VCaP (cell line): ENCODE data around the gene GPR39.
A peak's percentile ranks its signal among the peaks of the same experiment; 100 is the strongest.

Source experiments
- H3K27ac ChIP-seq: fragments of 450-650 bp; 2 replicates; pipeline ENCODE4 v1.5.1; 2017
- TF ChIP-seq, protein P1 (sequence below): fragments of 450-650 bp; conservative IDR thresholded peaks from 2 replicates; pipeline ENCODE4 v1.5.1; 2017; ENCODE audit warnings: mild to moderate bottlenecking, moderate library complexity

Gene GPR39

DNA sequence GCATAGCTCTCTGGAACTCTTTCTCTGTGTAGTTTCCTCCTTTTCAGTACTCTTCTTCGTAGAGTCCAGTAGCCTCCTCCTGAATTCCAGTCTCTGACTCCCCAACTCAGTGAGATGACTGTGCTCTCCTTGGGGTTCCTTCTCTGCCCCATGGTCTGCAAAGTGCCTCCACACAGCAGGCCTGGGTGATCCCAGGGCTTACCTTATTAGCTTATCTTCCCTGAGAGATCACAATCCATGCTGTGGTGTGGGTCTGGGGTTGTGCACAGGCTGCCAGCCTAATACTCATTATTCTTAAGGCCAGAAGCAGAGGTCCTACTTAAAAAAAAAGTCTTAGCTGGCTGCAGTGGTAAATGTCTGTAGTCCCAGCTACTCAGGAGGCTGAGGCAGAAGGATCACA is 4.6 kb upstream of the GPR39 start:
- no peak overlapping the region for H3K27ac ChIP-seq
- TF ChIP-seq, protein P1, sequence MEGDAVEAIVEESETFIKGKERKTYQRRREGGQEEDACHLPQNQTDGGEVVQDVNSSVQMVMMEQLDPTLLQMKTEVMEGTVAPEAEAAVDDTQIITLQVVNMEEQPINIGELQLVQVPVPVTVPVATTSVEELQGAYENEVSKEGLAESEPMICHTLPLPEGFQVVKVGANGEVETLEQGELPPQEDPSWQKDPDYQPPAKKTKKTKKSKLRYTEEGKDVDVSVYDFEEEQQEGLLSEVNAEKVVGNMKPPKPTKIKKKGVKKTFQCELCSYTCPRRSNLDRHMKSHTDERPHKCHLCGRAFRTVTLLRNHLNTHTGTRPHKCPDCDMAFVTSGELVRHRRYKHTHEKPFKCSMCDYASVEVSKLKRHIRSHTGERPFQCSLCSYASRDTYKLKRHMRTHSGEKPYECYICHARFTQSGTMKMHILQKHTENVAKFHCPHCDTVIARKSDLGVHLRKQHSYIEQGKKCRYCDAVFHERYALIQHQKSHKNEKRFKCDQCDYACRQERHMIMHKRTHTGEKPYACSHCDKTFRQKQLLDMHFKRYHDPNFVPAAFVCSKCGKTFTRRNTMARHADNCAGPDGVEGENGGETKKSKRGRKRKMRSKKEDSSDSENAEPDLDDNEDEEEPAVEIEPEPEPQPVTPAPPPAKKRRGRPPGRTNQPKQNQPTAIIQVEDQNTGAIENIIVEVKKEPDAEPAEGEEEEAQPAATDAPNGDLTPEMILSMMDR, result no peak

DNA sequence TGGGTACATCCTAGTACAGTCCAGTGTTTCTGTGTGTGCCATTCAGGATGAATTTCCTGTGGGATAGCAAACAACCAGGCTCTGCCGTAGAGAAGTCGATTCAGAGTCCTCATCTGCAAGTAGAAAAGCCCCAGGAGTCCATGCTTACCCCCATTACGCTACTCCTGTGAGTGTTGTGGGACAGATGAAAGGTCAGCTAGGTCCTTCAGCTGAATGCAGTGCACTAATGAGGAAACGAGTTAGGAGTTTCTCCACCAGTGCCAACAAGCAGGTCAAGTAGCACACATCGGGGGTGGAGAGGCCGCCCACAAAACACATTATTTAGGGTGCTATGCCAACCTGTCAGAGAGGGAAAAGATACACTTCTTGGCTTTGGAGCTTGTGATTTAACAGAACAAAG is 2.5 kb upstream of the GPR39 start:
- TF ChIP-seq, protein P1, result no peak
- H3K27ac ChIP-seq, result no peak overlapping the region

DNA sequence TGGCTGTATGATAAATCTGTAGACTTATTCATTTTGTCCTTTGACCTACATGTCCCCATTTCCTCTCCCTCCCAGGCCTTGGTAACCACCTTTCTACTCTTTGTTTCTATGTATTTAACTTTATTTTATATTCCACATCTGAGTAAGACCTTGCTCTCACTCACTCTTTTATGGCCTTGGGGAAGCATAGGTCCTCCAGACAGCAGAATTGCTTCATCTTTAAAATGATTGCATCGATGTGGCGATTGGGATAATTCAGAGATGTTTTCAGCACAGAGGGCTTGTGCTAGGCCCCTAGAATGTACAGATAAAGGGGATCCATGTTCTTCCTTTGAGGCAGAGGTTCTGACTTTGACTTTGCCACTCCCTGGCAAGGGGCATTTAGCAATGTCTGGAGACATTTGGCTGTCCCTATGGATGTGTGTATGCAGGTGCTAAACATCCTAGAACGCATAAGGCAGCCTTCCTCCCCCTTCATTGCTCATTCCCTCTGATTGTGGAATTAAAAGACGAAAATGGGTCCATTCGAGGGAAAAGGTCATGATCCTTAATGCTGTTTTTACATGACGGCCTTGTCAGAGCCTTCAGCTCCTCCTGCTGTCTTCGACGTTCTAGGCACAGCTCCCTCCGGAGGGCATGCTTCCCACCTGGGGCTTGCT is 1.2 kb upstream of the GPR39 start:
- peak overlapping the region; percentile 69 for H3K27ac ChIP-seq
- TF ChIP-seq, protein P1, result no peak

DNA sequence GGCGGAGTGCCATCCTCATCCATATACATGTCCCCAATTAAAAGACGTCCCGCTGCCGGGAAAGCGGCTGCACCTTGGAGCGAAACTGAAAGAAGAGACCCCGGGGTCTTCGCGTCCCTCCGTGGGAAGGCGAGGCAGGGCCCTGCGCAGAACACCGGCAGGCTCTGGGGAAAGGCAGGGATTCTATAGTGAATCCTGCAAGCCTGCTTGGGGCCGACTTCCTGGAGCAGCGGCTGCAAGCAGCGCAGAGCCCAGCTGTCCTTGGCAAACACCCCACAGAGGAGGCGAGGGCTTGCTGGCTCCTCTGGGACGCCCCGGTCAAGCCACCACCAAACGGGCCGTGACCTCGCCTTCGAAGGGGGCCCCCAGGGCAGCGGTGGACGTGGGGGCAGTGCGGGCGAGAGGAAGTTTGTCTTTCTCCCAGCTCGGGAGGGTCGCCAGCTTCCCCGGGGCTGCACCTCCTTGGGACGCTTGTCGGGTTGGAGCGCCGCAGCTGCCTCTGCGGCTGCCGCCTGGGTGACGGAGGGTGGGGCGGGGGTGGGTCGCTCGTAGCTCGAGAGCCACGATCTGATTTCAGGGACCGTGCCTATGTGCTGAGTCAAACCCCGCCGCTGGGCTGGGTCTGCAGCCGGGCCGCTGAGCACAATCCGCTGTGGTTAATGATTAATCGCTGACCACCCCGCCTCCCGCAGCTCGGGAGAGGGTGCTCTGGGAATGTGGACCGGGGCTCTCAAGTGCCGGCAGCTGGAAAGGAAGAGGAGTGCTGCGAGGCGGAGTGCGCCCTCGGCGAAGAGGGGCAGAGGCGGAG is 486 bp upstream of the GPR39 start:
- TF ChIP-seq, protein P1, result no peak
- H3K27ac ChIP-seq, result peak overlapping the region; percentile 69

DNA sequence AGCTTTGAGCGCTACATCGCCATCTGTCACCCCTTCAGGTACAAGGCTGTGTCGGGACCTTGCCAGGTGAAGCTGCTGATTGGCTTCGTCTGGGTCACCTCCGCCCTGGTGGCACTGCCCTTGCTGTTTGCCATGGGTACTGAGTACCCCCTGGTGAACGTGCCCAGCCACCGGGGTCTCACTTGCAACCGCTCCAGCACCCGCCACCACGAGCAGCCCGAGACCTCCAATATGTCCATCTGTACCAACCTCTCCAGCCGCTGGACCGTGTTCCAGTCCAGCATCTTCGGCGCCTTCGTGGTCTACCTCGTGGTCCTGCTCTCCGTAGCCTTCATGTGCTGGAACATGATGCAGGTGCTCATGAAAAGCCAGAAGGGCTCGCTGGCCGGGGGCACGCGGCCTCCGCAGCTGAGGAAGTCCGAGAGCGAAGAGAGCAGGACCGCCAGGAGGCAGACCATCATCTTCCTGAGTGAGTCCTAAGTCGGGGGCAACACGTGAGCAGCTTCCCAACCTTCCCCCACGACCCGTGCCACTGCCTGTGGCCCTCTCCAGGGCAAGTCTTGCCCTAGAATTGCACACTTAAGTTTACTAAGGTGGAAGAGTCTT is 928 bp downstream of the GPR39 start:
- no peak overlapping the region for H3K27ac ChIP-seq
- TF ChIP-seq, protein P1, result no peak

DNA sequence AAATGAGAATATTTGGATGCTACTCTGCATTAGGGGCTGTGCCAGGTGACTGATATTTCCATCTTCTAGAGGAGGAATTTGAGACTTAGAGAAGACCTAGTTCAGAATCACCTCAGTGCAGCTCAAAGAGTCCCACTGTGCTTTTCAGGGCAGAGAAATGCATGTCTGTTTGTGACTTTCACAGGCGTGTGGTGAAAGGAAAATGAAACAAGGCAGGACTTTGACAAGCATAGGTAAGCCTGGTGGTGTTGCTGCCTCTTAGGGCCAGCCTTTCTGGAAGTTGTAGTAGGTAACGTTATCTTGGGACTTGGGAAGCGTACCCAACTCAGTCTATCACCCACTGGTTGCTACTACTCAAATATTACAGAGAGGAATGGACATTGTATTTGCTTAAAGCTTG is 2.6 kb downstream of the GPR39 start:
- TF ChIP-seq, protein P1, result no peak
- H3K27ac ChIP-seq, result no peak overlapping the region

DNA sequence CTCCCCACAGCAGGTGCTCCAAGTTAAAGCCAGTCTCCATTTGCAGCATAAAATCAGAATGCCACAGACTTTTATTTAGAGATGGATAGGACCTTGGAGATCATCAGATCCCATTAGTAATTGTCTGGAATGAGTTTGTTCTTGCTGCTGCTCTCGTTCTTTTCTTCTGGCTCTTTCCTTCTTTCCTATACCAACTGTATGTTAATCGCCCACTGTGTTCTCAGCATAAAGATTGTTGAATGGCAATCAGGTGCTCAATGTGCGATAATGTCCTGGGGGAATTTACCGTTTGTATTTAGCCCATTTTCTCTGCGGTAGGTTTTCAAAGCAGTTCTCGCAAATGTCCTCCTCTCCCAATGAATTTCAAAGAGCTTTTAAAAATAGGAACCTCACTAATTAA is 3.3 kb downstream of the GPR39 start:
- TF ChIP-seq, protein P1, result no peak
- H3K27ac ChIP-seq, result no peak overlapping the region
